ENCODE data around the gene YAP1.
A peak's percentile ranks its signal among the peaks of the same experiment; 100 is the strongest.

YAP1 gene

DNA sequence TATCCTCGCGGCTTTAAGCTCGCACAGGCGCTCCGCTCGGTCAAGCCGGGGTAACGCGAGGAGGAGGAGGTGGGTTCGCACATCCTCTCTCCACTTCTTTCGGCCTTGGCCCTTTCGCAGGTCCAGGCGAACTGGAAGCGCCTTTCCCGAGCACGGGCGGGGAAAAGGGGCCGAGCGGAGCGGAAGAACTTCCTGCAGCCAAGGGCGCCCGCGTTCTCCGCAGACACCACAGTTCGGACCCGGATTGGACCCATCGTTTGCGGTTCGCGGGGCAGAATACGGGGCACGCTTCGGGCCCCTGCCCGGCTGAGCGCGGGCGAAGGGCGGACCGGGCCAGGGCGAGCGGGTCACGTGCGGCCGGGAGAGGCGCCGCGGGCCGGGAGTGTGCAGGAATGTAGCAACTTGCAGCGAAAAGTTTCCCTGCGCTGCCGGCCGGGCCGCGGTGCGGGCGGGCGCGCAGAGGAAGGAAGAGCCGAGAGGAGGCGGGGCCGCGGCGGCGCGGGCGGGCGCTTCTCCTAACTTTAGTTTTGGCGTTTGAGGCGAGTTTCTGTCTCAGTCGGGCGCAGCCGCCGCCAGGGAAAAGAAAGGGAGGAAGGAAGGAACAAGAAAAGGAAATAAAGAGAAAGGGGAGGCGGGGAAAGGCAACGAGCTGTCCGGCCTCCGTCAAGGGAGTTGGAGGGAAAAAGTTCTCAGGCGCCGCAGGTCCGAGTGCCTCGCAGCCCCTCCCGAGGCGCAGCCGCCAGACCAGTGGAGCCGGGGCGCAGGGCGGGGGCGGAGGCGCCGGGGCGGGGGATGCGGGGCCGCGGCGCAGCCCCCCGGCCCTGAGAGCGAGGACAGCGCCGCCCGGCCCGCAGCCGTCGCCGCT, at the start of gene YAP1:
YAP1 (plus strand) TSS at position 552 of the 865 bp plus-strand sequence. CDS start 402 bp downstream, outside the sequence.
- DNase-seq (ENCODE audit: low spot score) (peak; percentile 85), FAIRE-seq (peak; percentile 69)

DNA sequence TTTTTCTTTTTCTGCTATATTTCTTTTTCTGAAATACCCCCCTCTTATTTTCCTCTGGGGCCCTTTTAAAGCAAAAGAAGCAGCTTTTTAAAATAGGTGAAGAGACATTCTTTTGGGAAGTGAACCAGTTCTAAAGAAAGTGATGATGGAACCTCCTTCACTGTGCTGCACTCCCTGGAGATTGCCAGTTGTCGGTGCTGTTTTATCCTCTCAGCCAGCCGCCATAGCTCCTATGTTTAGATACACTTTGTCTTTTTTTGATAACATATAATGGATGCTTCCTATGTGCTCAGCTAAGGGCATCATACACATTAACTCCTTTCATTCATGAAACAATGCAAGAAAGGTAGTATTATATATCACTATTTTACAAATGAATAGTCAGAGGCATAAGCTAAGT, 49.0 kb upstream of the YAP1 start:
- no peak for FAIRE-seq

DNA sequence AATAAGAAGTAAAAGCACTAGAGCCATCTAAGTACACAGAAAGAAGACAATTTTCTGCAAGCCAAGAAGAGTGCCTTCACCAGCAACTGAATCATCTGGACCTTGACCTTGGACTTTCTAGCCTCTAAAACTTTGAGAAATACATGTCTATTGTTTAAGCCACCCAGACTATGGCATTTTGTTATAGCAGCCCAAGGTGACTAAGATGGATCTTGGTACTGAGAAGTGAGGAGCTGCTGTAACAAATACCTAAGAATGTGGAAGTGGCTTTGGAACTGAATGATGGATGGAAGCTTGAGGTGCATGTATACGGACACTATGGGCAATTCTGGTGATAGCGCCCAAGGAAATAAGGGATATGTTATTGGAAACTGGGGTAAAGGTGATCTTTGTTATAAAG, 48.1 kb upstream of the YAP1 start:
- FAIRE-seq, result no peak
- DNase-seq (ENCODE audit: low spot score), result no peak

More for the DNA sequence above, 49.0 kb upstream of the YAP1 start:
- no peak for DNase-seq (ENCODE audit: low spot score)

DNA sequence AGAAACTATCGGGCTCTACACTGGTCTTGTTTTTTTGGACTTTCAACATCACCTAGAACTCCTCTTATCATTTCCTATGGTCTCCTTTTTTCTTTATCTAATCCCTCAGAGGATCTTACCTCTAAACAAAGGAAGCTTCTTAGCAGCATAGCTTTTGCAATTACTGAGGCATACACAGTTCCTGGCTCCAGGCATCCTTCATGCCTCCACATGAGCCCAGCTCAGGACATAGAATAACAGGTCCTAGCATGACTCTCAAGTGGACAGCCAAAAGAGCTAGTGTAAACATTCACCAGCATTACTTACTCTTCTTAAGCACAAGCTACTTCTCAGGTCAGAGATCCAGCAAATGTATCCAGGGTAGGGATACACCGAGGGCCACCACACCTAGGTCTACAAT, 45.9 kb upstream of the YAP1 start:
- no peak for FAIRE-seq
- DNase-seq (ENCODE audit: low spot score), result no peak

DNA sequence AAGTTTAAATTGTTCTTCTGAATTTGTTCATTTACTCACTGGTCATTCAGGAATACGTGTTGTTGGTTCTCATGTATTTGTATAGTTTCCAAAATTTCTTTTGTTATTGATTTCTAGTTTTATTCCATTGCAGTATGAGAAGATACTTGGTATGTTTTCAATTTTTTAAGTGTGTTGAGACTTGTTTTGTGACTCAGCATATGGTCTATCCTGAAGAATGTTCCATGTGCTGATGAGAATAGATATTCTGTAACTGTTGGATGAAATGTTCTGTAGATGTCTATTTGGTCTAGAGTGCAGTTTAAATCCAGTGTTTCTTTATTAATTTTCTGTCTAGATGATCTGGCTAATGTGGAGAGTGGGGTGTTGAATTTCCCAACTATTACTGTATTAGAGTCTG, 39.5 kb upstream of the YAP1 start:
- DNase-seq (ENCODE audit: low spot score) (no peak), FAIRE-seq (no peak)

DNA sequence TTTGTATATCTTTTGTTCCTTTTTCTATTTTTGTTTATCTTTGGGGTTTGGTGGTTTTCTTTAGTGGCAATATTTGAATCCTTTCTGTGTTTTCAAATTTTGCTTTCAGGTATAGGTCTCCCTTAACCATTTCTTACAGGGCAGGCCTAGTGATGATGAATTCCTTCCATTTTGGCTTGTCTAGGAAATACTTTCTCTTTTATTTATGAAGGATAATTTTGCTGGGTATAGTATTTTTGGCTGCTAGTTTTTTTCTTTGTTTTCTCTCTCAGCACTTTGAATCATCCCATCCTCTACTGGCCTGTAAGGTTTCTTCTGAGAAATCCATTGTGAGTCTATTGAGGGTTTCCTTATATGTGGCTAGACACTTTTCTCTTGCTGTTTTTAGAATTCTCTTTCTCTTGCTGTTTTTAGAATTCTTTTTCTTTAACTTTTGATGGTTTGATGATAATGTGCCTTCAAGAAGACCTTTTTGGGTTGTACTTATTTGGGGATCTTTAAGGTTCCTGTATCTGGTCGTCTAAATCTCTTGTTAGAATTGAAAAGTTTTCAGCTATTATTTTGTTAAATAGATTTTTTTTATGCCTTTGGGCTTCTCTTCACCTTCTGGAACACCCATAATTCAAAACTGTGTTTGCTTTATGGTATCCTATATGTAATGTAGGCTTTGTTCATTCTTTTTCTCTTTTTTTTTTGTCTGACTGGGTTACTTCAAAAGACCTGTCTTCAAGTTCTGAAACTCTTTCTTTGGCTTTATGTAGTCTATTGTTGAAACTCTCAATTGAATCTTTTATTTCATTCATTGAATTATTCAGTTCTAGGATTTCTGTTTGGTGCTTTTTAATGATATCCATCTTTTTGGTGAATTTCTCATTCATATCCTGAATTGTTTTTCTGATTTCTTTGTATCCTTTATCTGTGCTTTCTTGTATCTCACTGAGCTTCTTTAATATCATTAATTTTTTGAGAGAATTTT, 38.5 kb upstream of the YAP1 start:
- no peak for DNase-seq (ENCODE audit: low spot score)

DNA sequence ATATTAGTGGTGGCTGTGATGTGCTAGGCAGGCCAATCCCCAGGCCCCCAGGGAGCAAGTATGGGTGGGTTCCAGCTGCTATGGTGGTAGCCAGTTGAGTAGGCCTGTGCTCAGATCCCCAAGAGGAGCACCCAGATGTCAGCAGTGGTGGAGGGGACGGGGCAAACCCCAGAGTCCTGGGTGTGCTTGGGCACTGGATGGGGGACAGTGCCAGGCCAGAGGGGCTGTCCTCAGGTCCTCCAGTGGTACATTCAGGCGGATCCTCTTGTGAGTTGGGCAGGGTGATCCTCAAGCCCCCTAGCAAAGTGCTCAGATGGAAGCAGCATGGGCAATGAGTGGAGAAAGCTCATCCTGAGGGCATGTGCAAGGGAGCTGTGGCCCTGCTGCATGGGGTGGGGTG, 37.0 kb upstream of the YAP1 start:
- FAIRE-seq, result no peak
- no peak for DNase-seq (ENCODE audit: low spot score)

More for the DNA sequence above, 38.5 kb upstream of the YAP1 start:
- FAIRE-seq, result no peak

DNA sequence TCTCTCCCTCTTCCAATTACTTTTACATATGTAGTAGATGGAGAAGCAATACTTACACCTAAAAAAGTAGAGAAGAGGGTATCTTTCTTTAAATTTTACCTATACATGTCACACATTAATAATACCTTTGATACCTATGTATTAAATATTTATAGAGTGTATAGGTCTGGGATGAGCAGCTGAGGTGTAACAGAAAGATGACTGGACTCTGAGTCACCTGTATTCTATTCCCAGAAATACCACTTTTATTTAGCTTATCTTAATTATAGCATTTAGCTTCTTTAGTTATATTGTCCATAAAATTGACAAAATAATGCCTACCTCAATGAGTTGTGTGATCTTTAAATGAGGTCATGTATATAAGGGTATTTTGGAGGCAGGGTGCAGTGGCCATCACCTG, 30.6 kb upstream of the YAP1 start:
- FAIRE-seq (no peak), DNase-seq (ENCODE audit: low spot score) (no peak)

DNA sequence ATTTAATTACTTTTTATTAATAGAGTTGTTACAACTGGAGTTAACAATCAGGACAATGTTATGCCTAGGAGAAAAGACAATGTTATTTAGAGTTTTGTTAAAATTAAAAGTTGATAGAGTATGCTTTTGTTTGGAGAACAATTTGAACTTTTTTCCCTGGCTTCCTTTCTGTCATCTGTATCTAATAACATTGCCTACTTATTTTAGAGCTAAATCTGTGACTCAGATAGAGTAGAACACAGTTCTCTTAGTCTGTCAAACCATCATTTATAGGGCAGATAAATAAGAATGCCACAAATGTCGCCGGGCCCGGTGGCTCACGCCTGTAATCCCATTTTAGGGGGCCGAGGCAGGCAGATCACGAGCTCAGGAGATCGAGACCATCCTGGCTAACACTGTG, 28.9 kb upstream of the YAP1 start:
- DNase-seq (ENCODE audit: low spot score) (no peak), FAIRE-seq (no peak)

DNA sequence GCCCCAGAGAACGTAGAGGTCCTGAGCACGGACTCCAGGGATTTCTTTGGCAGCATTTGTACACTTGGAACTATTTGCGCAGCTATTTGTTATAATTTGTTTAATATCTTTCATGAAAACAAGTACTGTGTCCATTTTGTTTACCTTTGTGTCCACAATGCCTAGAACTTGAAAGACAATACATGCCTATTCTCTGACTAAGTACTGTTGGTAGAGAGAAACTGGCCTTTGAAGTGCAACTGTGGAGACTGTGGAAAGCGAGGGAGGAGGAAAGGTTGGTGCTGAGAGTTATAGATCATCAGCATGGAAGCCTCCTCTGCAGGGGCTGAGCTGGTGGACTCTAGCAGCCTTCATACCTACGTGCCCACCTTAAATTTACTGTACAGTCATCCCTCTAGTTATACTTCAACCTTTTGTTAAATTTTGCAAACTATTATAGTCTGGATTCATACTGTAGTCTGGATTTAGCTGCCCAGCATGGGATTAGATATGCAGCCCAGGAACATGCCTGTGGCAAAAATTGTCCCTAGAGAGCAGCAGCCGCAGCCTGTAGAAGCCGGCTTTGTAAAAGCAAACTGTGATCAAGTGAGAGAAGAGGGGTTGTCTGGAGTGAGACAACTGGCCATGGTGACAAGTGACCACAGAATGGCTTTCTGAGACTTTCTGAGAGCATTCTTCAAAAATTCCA, 24.2 kb upstream of the YAP1 start:
- no peak for DNase-seq (ENCODE audit: low spot score)
- FAIRE-seq, result no peak

DNA sequence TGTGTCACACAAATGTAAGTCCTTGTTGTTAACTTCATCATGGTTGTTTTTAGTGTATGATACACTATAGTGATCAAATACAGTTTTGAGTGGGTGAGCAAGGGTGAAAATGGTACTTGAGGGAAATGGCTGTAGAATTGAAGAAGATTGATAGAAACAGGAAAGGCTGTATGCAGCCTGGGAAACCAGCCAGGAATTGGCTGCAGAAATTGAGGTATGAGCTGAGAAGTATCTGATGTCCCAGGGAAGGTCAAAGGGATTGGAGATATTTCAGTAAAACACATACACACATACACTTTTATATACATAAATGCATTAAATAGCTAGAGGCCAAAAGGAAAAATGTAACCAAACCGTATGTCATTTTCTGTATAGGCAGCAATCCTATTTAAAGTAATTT, 13.1 kb upstream of the YAP1 start:
- FAIRE-seq, result no peak
- no peak for DNase-seq (ENCODE audit: low spot score)

DNA sequence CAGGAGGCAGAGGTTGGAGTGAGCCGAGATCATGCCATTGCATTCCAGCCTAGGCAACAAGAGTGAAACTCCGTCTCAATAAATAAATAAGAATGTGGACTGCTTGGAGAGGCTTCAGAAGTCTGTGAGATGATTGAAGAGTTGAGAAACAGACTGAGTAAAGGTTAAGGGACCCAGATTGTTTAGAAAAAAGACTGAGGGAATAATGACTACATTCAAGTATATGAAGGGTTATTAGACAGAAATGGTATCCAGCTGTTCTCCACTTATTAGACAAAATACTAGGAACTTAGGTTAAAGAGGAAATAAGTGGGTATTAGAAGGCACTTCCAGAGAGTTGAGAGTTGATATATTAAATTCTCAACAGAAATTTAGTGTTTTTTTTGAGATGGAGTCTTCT, 10.5 kb upstream of the YAP1 start:
- FAIRE-seq (no peak), DNase-seq (ENCODE audit: low spot score) (no peak)

DNA sequence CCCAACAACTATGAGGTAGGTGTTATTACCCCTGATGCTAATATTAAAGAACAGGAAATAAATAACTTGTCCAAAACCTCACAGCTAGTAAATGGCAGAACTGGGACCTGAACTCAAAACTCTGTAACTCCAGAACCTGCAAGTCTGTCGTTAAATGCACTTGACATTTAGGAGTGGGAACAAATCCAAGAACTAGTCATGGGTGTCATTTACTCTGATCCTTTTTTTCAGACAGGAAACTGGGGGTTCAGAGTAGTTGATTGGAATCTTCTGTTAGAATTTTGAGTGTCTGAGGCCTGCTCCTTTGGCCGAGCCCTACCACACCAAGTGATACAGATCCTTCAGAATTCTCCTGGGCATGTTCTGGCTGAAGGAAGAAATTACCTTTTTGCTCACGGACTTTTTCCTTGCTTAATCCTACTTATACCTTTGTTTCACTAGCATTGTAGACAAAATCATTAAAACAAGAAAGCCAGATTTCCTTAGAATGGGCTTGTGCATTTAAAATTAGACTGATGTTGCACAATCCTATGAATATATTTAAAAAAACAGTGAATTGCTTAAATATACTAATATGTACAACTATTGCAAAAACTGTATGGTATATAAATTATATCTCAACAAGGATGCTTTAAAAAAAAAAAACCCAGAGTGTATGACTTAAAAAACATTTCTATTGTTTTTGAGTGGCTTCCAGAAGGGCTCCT, 1.4 kb upstream of the YAP1 start:
- FAIRE-seq, result no peak
- no peak for DNase-seq (ENCODE audit: low spot score)

DNA sequence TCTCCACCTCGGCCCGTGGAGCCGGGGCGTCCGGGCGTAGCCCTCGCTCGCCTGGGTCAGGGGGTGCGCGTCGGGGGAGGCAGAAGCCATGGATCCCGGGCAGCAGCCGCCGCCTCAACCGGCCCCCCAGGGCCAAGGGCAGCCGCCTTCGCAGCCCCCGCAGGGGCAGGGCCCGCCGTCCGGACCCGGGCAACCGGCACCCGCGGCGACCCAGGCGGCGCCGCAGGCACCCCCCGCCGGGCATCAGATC, 439 bp downstream of the YAP1 start:
- FAIRE-seq, result no peak
- DNase-seq (ENCODE audit: low spot score), result no peak

DNA sequence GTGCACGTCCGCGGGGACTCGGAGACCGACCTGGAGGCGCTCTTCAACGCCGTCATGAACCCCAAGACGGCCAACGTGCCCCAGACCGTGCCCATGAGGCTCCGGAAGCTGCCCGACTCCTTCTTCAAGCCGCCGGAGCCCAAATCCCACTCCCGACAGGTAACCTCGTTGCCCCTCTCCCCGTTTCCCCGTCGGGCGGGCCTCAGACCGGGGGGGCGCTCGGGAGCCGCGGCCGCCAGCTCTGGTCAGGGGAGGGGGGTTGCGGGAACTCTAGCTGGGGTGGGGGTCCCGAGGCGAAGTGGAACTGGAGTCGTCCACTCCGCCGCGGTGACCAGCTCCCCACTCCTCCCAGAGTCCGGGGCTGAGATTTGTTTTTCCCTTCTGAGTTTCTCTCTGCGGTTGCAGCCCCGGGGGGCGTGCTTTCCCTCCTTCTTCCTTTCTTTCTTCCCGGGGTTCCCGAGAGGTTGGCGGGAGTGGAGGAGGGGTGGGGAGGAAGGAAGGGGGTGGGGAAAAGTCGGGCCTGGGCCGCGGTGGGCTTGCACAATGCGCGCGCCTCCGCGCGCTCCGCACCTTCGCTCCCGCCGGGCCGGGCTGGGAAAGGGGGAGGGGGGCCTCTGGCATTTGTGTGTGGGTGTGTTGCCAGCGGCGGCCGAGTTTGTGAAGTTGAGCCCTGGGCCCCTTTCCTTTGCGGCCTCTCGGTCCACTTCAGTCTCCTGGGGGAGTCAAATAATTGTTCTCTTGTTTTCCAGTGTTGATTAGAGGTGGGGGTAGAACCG, 952 bp downstream of the YAP1 start:
- DNase-seq (ENCODE audit: low spot score) (peak; percentile 83), FAIRE-seq (no peak)

DNA sequence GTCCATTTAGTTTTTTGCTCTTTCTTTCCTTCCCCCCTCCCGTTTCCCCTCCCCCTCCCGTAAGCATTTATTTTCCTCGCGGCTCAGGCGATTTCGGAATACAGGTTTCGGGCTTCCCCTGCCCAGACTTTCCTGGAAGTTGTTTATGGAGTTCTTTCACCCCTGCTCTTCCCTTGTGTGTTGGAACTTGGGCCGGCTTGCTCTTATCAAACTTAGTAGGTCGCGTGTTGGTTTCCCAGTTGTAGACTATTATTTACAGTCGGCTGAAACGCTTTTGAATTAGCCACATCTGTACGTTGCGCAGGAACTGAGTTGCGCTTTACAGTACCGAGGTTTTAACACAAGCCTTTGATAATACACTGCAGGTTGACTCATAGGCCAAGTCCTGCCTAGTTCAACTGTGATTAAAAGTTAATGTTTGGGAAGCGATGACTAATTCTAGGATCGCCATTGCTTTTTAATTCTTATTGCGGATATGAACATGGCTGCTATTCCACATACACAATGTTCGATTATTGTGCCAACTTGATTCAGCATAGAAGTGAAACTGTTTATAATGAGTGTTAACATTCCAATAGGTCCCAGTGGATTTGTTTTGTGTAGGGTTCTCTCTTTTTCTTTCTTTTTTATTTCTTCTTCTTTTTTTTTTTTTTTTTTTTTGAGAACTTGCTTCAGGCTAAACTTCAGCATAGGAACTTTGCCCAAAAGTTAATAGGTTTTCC, 1.7 kb downstream of the YAP1 start:
- FAIRE-seq (peak; percentile 44), DNase-seq (ENCODE audit: low spot score) (peak; percentile 57)

DNA sequence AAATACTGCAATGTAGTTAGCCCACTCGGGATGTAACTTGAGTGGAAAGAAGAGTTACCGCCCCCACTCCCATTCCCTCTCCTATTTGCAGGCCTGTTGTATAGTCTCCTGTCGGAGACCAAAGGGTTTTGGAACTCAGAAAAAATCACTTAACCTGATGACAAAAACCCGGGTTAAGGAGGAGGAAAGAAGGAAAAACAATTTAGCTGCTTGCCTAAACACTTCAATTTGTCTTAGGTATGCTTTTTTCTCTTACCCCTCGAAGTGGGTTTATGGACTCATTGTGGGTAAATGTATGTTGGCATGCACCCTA, 2.2 kb downstream of the YAP1 start:
- DNase-seq (ENCODE audit: low spot score) (peak; percentile 8), FAIRE-seq (no peak)

DNA sequence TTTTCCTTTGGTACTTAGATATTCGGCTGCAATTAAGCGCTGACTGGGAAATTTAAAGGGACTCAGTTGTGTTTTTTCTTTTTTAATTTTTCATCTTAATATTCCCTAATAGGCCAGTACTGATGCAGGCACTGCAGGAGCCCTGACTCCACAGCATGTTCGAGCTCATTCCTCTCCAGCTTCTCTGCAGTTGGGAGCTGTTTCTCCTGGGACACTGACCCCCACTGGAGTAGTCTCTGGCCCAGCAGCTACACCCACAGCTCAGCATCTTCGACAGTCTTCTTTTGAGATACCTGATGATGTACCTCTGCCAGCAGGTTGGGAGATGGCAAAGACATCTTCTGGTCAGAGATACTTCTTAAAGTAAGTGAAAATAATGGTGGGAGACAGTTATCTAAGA, 3.8 kb downstream of the YAP1 start:
- FAIRE-seq (no peak), DNase-seq (ENCODE audit: low spot score) (no peak)

DNA sequence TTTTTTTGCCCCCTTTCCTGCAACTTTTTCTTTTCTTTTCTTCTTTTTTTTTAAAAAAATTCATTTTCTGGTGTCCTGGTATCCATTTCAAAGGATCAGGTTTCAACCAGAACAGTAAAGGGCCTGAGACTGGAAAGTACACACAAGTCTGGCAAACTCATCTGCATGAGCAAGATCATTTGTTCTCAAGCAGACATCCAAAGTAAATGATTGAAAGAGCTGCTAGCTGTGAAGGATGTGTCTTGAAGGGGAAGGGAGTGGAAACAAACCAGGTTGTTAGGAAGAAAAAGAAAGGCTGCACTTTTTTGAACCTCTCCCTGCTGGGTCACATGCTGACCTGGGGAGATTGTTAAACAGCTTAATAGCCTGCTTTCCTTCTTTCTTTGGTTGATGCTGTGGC, 5.3 kb downstream of the YAP1 start:
- no peak for FAIRE-seq
- no peak for DNase-seq (ENCODE audit: low spot score)
